Thymus (tissue), 11 donors: ENCODE measurements around the gene EIF5AL1. TPM values are rescaled to one million over a fixed set of nuclear protein-coding genes. Genes with fewer than 3 reads are reported as not detected.

Source experiments
- DNase-seq, 9 donors: peaks; one replicate each; pipeline ENCODE4 v3.0.0-alpha.2; 2013; ENCODE audit warnings: low spot score in 9 of 9, low read depth in 6 of 9, missing footprints in 1 of 9
- H3K27ac ChIP-seq, 2 donors: one replicate each; pipeline ENCODE4 v1.5.1; 2013; ENCODE audit warnings: control low read depth in 1 of 2, low read depth in 1 of 2, low read length in 1 of 2, mild to moderate bottlenecking in 1 of 2, moderate library complexity in 1 of 2
- H3K27me3 ChIP-seq, 2 donors: one replicate each; pipeline ENCODE4 v1.5.1; 2013; ENCODE audit warnings: low read length in 1 of 2; ENCODE audit not compliant: control insufficient read depth in 2 of 2, insufficient read depth in 1 of 2
- H3K36me3 ChIP-seq, 2 donors: one replicate each; pipeline ENCODE4 v1.5.1; 2013; ENCODE audit warnings: low read length in 1 of 2, mild to moderate bottlenecking in 1 of 2, moderate library complexity in 1 of 2; ENCODE audit not compliant: control insufficient read depth in 2 of 2, insufficient read depth in 2 of 2
- H3K4me1 ChIP-seq, 2 donors: one replicate each; pipeline ENCODE4 v1.5.1; 2013; ENCODE audit warnings: low read length in 2 of 2; ENCODE audit not compliant: control insufficient read depth in 2 of 2, insufficient read depth in 2 of 2
- H3K4me3 ChIP-seq, 2 donors: one replicate each; pipeline ENCODE4 v1.5.1; 2013; ENCODE audit warnings: low read length in 2 of 2, control low read depth in 1 of 2, mild to moderate bottlenecking in 1 of 2
- H3K9me3 ChIP-seq, 2 donors: one replicate each; pipeline ENCODE4 v1.5.1; 2013; ENCODE audit warnings: low read length in 1 of 2, mild to moderate bottlenecking in 1 of 2; ENCODE audit not compliant: control insufficient read depth in 2 of 2, insufficient read depth in 1 of 2
- WGBS: extraction: QIAGEN DNeasy Blood & Tissue Kit; methylation state at CpG from one replicate; pipeline ENCODE4 v1.1.7; 2013; 5-methylcytosine and 5-hydroxymethylcytosine counted together
- polyA plus RNA-seq: library from polyadenylated mRNA; stranded (reverse); fragments of 200-250 nt; gene quantifications from one replicate; pipeline ENCODE4 v1.2.3, GENCODE V29; 2013
- total RNA-seq: library from RNA; stranded (reverse); fragments of 120-200 nt; gene quantifications from one replicate; pipeline ENCODE4 v1.2.4, GENCODE V29; 2013
- donor health status: healthy.

Gene EIF5AL1
- total and polyA plus RNA-seq, 2 donors = 0.28 to 0.39 TPM

DNA sequence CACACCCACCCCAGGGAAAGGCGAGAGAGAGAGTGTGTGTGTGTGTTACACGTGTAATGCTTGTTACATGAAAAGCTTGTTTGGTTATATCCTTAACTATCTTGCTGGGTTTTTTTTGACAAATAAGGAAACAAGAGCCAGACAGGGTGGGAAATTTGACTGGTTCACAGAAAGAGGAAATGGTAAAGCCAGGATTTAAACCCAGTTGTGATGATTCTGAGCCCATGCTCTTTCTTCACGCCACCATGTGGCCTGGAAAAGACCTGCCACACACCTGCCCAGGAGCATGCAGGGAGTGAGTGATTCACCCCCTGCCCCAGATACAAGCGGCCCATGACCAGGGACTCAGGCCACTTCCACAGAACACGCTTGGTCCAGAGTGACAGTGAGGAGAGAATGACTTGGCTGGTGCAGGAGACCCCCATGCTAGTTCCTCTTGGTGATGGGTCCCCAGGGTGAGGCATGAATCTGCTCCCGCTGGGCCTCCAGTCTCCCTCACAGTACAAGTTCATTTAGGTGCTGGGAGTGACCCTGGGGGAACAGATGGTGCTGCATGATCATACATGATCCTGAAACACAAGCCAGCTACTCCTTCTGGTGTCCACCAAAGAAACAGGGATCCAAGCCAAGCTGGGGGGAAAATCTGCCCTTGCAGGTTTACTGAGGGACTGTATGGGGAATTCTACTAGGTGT lies 21.0 kb upstream of the EIF5AL1 start:
- WGBS = 95% methylated on average over 6 of the region's 6 CpGs
- H3K27ac ChIP-seq = no peak overlapping the region
- no peaks in the 10 kb centered on the region for H3K36me3 ChIP-seq

DNA sequence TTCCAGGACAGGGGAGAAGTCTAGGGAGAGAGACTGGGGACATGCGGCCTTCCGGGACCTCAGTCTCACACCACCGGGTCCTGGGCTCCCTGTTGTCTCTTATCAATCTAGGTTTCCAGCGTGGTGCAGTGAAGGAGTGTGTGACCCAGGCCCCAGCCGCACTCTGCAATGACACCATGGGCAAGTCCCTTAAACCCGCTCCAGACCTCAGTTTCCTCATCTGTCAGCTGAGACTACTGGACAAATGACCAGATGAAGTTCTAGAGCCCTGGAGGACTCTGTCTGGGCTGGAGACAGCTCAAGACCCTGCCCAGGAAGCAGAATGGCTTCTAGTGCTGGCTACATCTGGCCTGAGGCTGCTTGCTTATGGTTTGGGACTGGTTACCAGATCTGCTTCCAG lies 20.1 kb upstream of the EIF5AL1 start:
- no peak for DNase-seq
- H3K9me3 ChIP-seq = no peaks in the 10 kb centered on the region
- 98% methylated on average over 6 of the region's 6 CpGs for WGBS
- H3K36me3 ChIP-seq = no peaks in the 10 kb centered on the region
- no peak overlapping the region for H3K4me3 ChIP-seq
- H3K27me3 ChIP-seq = no peaks in the 10 kb centered on the region
- H3K4me1 ChIP-seq = peaks cover 0 to 11% of the 10 kb centered on the region in 2 donors
- H3K27ac ChIP-seq = no peak overlapping the region

More for the DNA sequence above, 21.0 kb upstream of the EIF5AL1 start:
- peaks cover 0 to 11% of the 10 kb centered on the region in 2 donors for H3K4me1 ChIP-seq
- H3K27me3 ChIP-seq = no peaks in the 10 kb centered on the region
- no peak overlapping the region for H3K4me3 ChIP-seq
- no peaks in the 10 kb centered on the region for H3K9me3 ChIP-seq
- no peak for DNase-seq

GRCh38 chr10:79492839-79493238 lies 19.5 kb upstream of the EIF5AL1 start:
- H3K4me1 ChIP-seq = peaks cover 0 to 11% of the 10 kb centered on the region in 2 donors
- no peak overlapping the region for H3K27ac ChIP-seq
- no peaks in the 10 kb centered on the region for H3K27me3 ChIP-seq
- DNase-seq = no peak
- 91% methylated on average over 3 of the region's 3 CpGs for WGBS
- H3K4me3 ChIP-seq = no peak overlapping the region
- H3K9me3 ChIP-seq = no peaks in the 10 kb centered on the region
- no peaks in the 10 kb centered on the region for H3K36me3 ChIP-seq

- Histone ChIP-seq H3K4me3 (no peak overlapping the region), H3K27ac (no peak overlapping the region), H3K4me1 (peaks cover 0 to 11% of the 10 kb centered on the region in 2 donors), H3K36me3 (no peaks in the 10 kb centered on the region), H3K9me3 (no peaks in the 10 kb centered on the region), H3K27me3 (no peaks in the 10 kb centered on the region)
- WGBS = 95% methylated on average over 1 of the region's 1 CpG
- DNase-seq = no peak
These were observed 18.5 kb upstream of the EIF5AL1 start for GRCh38 chr10:79493806-79494205.

- Histone ChIP-seq H3K36me3 (no peaks in the 10 kb centered on the region), H3K4me1 (peaks cover 0 to 9% of the 10 kb centered on the region in 2 donors), H3K9me3 (no peaks in the 10 kb centered on the region), H3K27ac (no peak overlapping the region), H3K4me3 (no peak overlapping the region), H3K27me3 (no peaks in the 10 kb centered on the region)
- no peak for DNase-seq
- WGBS = 64% methylated on average over 17 of the region's 17 CpGs
These were observed 17.2 kb upstream of the EIF5AL1 start for GRCh38 chr10:79494871-79495705.

DNA sequence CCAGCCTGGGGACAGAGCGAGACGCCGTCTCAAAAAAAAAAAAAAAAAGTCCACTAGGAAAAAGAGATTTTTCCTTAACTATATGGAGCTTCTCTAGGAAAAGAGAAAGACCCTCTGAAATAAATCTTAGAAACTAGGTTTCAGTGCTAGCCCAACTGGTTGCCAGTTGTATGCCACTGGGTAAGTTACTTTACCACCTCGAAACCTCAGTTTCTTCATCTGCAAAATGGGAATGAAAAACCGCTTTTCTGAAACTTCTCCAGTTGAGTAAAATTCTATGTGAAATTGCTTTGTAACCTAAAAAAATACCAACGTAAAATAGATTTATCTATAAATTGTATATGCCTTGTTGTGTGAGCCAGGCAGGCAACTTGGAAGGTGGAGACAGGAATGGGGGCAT lies 16.5 kb upstream of the EIF5AL1 start:
- Histone ChIP-seq H3K36me3 (no peaks in the 10 kb centered on the region), H3K9me3 (no peaks in the 10 kb centered on the region), H3K27ac (no peak overlapping the region), H3K27me3 (no peaks in the 10 kb centered on the region), H3K4me3 (no peak overlapping the region), H3K4me1 (peaks cover 0 to 8% of the 10 kb centered on the region in 2 donors)
- 93% methylated on average over 6 of the region's 6 CpGs for WGBS
- DNase-seq = no peak

- Histone ChIP-seq H3K36me3 (no peaks in the 10 kb centered on the region), H3K4me3 (no peak overlapping the region), H3K4me1 (no peaks in the 10 kb centered on the region), H3K9me3 (no peaks in the 10 kb centered on the region), H3K27me3 (no peaks in the 10 kb centered on the region), H3K27ac (no peak overlapping the region)
- no peak for DNase-seq
- WGBS = 67% methylated on average over 4 of the region's 4 CpGs
These were observed 15.4 kb upstream of the EIF5AL1 start for GRCh38 chr10:79496896-79497295.

- H3K27me3 ChIP-seq = peaks cover 0 to 4% of the 10 kb centered on the region in 2 donors
- no peak overlapping the region for H3K27ac ChIP-seq
- no peak overlapping the region for H3K4me3 ChIP-seq
- WGBS = 95% methylated on average over 6 of the region's 6 CpGs
- H3K4me1 ChIP-seq = no peaks in the 10 kb centered on the region
- H3K9me3 ChIP-seq = no peaks in the 10 kb centered on the region
- H3K36me3 ChIP-seq = no peaks in the 10 kb centered on the region
- DNase-seq = no peak
These were observed 14.0 kb upstream of the EIF5AL1 start for GRCh38 chr10:79498291-79498829.
